ENCODE results near the gene SYCP1.
A peak's percentile ranks its signal among the peaks of the same experiment; 100 is the strongest.
"Not testable (repeated sequence)": the region's sequence is repeated elsewhere in the genome, so short reads cannot be mapped to it uniquely, and the experiment has no call there.

Gene SYCP1

GRCh38 chr1:114976891-114977290 lies 122.2 kb downstream of the SYCP1 start:
- no peak for DNase-seq

GRCh38 chr1:114979278-114979891 lies 124.7 kb downstream of the SYCP1 start:
- peak; percentile 56 for DNase-seq

- no peak for DNase-seq
Measured at GRCh38 chr1:114982251-114982650, 127.6 kb downstream of the SYCP1 start.

GRCh38 chr1:114986286-114986685 lies 131.6 kb downstream of the SYCP1 start:
- no peak for DNase-seq

GRCh38 chr1:114988095-114988494 lies 133.4 kb downstream of the SYCP1 start:
- no peak for DNase-seq

- no peak for DNase-seq
Measured at GRCh38 chr1:114997510-114998289, 143.0 kb downstream of the SYCP1 start.

- DNase-seq = no peak
Measured at GRCh38 chr1:115006191-115006590, 151.5 kb downstream of the SYCP1 start.

GRCh38 chr1:115012006-115012405 lies 157.3 kb downstream of the SYCP1 start:
- DNase-seq = no peak

- no peak for DNase-seq
Measured at GRCh38 chr1:115012434-115012833, 157.8 kb downstream of the SYCP1 start.

GRCh38 chr1:115013792-115014191 lies 159.1 kb downstream of the SYCP1 start:
- no peak for DNase-seq

GRCh38 chr1:115019549-115019948 lies 164.9 kb downstream of the SYCP1 start:
- DNase-seq = not testable (repeated sequence)

- DNase-seq = no peak
Measured at GRCh38 chr1:115021145-115021544, 166.5 kb downstream of the SYCP1 start.

GRCh38 chr1:115023593-115023992 lies 168.9 kb downstream of the SYCP1 start:
- no peak for DNase-seq

- no peak for DNase-seq
Measured at GRCh38 chr1:115029526-115029925, 174.9 kb downstream of the SYCP1 start, which contains the start of gene TSHB. Gene TSHB, plus strand, starts transcription at chr1:115029826. Its CDS starts 3,537 bp downstream, at chr1:115033363.

- DNase-seq = no peak
Measured at GRCh38 chr1:115031595-115031994, 176.9 kb downstream of the SYCP1 start.

- DNase-seq = no peak
Measured at GRCh38 chr1:115035652-115036051, 181.0 kb downstream of the SYCP1 start.

GRCh38 chr1:115036814-115037507 lies 182.3 kb downstream of the SYCP1 start:
- DNase-seq = no peak

- no peak for DNase-seq
Measured at GRCh38 chr1:115040501-115040900, 185.8 kb downstream of the SYCP1 start.

- DNase-seq = no peak
Measured at GRCh38 chr1:115041654-115042053, 187.0 kb downstream of the SYCP1 start.
